ENCODE measurements around the gene DNAH9.

The DNAH9 gene

GRCh38 chr17:11786711-11787438 is 188.6 kb downstream of the DNAH9 start:
- DNase-seq (ENCODE audit: low read depth in 1 of 2, low spot score in 1 of 2): no peak
- Histone ChIP-seq H3K27me3 (ENCODE audit: insufficient read depth, poor library complexity, severe bottlenecking) (no peaks in the 10 kb centered on the region), H3K27ac (replicated peaks) (no peak overlapping the region), H3K4me3 (replicated peaks; ENCODE audit: insufficient read depth, low read length) (no peak overlapping the region)
- TF ChIP-seq SPI1 (IDR thresholded peaks at IDR 0.05; ENCODE audit: borderline replicate concordance, low read depth) (no peak), REST (IDR thresholded peaks at IDR 0.05; ENCODE audit: insufficient replicate concordance, low read depth) (no peak), GABPA (IDR thresholded peaks at IDR 0.05; ENCODE audit: low read depth) (no peak), POLR2AphosphoS5 (IDR thresholded peaks at IDR 0.05; ENCODE audit: low read depth) (no peak), CTCF (IDR thresholded peaks at IDR 0.05; ENCODE audit: insufficient read depth, low read length) (no peak)

GRCh38 chr17:11795906-11796305 is 197.6 kb downstream of the DNAH9 start:
- H3K4me3 ChIP-seq (replicated peaks; ENCODE audit: insufficient read depth, low read length): no peak overlapping the region
- no peaks in the 10 kb centered on the region for H3K27me3 ChIP-seq (ENCODE audit: insufficient read depth, poor library complexity, severe bottlenecking)
- no peak for DNase-seq (ENCODE audit: low read depth in 1 of 2, low spot score in 1 of 2)
- no peak overlapping the region for H3K27ac ChIP-seq (replicated peaks)
- TF ChIP-seq CTCF (IDR thresholded peaks at IDR 0.05; ENCODE audit: insufficient read depth, low read length) (no peak), POLR2AphosphoS5 (IDR thresholded peaks at IDR 0.05; ENCODE audit: low read depth) (no peak), GABPA (IDR thresholded peaks at IDR 0.05; ENCODE audit: low read depth) (no peak), REST (IDR thresholded peaks at IDR 0.05; ENCODE audit: insufficient replicate concordance, low read depth) (no peak), SPI1 (IDR thresholded peaks at IDR 0.05; ENCODE audit: borderline replicate concordance, low read depth) (no peak)

GRCh38 chr17:11797803-11798202 is 199.5 kb downstream of the DNAH9 start:
- Histone ChIP-seq H3K4me3 (replicated peaks; ENCODE audit: insufficient read depth, low read length) (no peak overlapping the region), H3K27me3 (ENCODE audit: insufficient read depth, poor library complexity, severe bottlenecking) (no peaks in the 10 kb centered on the region), H3K27ac (replicated peaks) (no peak overlapping the region)
- TF ChIP-seq REST (IDR thresholded peaks at IDR 0.05; ENCODE audit: insufficient replicate concordance, low read depth): no peak
- TF ChIP-seq POLR2AphosphoS5 (IDR thresholded peaks at IDR 0.05; ENCODE audit: low read depth): no peak
- DNase-seq (ENCODE audit: low read depth in 1 of 2, low spot score in 1 of 2): no peak
